CMK (cell line): ENCODE data around the gene FSCN2.

Experiments used
- DNase-seq: peaks from one replicate; pipeline ENCODE4 v3.0.0-alpha.2; 2010; ENCODE audit warnings: low read depth

Gene FSCN2

GRCh38 chr17:81512562-81513371, 15.4 kb upstream of the FSCN2 start, which contains the start of gene ACTG1:
ACTG1 (minus strand) TSS chr17:81512799; CDS start chr17:81512354, 445 bp downstream.
- peak; percentile 82 for DNase-seq

- DNase-seq = no peak
Observed at GRCh38 chr17:81513372-81513752, 14.8 kb upstream of the FSCN2 start.

GRCh38 chr17:81513753-81514488, 14.3 kb upstream of the FSCN2 start:
- no peak for DNase-seq

- no peak for DNase-seq
Observed at GRCh38 chr17:81514489-81514738, 13.8 kb upstream of the FSCN2 start.

GRCh38 chr17:81514739-81515529, 13.2 kb upstream of the FSCN2 start:
- no peak for DNase-seq

- no peak for DNase-seq
Observed at GRCh38 chr17:81515530-81516041, 12.6 kb upstream of the FSCN2 start.

- no peak for DNase-seq
Observed at GRCh38 chr17:81516439-81516838, 11.7 kb upstream of the FSCN2 start.

- DNase-seq = no peak
Observed at GRCh38 chr17:81517009-81517338, 11.2 kb upstream of the FSCN2 start.

GRCh38 chr17:81517339-81518112, 10.7 kb upstream of the FSCN2 start:
- DNase-seq = no peak

GRCh38 chr17:81518113-81518784, 9.9 kb upstream of the FSCN2 start:
- no peak for DNase-seq

- DNase-seq = no peak
Observed at GRCh38 chr17:81518785-81519283, 9.3 kb upstream of the FSCN2 start.

- no peak for DNase-seq
Observed at GRCh38 chr17:81519284-81520020, 8.7 kb upstream of the FSCN2 start.

- DNase-seq = no peak
Observed at GRCh38 chr17:81520021-81520901, 7.9 kb upstream of the FSCN2 start.

- DNase-seq = no peak
Observed at GRCh38 chr17:81522491-81523401, 5.4 kb upstream of the FSCN2 start.

GRCh38 chr17:81523402-81524038, 4.7 kb upstream of the FSCN2 start:
- no peak for DNase-seq

GRCh38 chr17:81524039-81524864, 3.9 kb upstream of the FSCN2 start:
- no peak for DNase-seq

GRCh38 chr17:81524865-81525159, 3.4 kb upstream of the FSCN2 start:
- DNase-seq = no peak
